ENCODE data around the gene DNAJA3.

Gene DNAJA3

GRCh38 chr16:4461250-4462085 lies 35.8 kb downstream of the DNAJA3 start:
- DNase-seq (ENCODE audit: insufficient read length, low spot score) = no peak
- TF ChIP-seq CTCF (IDR thresholded peaks at IDR 0.05; ENCODE audit: insufficient read depth, missing control alignments) = no peak
- FAIRE-seq = no peak

DNA sequence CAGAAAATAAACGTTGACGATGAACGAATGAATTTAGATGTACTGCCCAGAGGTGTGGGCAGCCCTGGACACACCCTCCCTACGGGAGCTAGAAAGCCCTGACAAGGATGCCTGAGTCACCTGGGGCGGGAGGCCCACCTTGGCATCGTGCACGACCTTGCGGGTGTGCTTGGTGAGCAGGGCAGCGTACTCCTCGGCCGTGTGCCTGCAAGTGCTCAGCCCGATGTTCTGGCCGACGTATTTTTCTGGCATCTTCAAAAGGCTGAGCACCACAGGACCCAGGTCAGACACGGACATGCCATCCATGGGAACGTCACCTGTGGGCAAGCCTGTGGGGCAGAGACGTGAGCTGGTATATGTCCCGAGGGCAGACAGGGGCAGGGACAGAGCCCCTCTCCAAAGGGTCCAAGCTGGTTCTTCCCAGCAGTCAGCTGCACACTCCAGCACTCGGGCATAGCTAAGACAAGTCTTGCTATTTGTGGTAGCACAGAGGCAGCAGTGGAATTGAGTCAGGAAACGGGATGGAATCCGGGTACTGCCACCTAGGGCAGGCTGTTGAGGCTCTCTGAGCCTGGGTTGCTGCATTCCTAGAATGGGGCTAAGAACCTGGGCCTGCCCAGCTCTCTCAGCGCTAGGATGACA lies 38.0 kb downstream of the DNAJA3 start:
- DNase-seq (ENCODE audit: insufficient read length, low spot score) (no peak), FAIRE-seq (no peak)
- TF ChIP-seq CTCF (IDR thresholded peaks at IDR 0.05; ENCODE audit: insufficient read depth, missing control alignments) = no peak

GRCh38 chr16:4465977-4466779 lies 40.5 kb downstream of the DNAJA3 start:
- no peak for FAIRE-seq
- no peak for TF ChIP-seq CTCF (IDR thresholded peaks at IDR 0.05; ENCODE audit: insufficient read depth, missing control alignments)
- DNase-seq (ENCODE audit: insufficient read length, low spot score) = no peak

GRCh38 chr16:4467916-4468315 lies 42.2 kb downstream of the DNAJA3 start:
- no peak for TF ChIP-seq CTCF (IDR thresholded peaks at IDR 0.05; ENCODE audit: insufficient read depth, missing control alignments)
- FAIRE-seq = no peak
- DNase-seq (ENCODE audit: insufficient read length, low spot score) = no peak

GRCh38 chr16:4468972-4469371 lies 43.3 kb downstream of the DNAJA3 start:
- no peak for TF ChIP-seq CTCF (IDR thresholded peaks at IDR 0.05; ENCODE audit: insufficient read depth, missing control alignments)
- no peak for DNase-seq (ENCODE audit: insufficient read length, low spot score)
- FAIRE-seq = no peak

- DNase-seq (ENCODE audit: insufficient read length, low spot score) (no peak), FAIRE-seq (no peak)
- TF ChIP-seq CTCF (IDR thresholded peaks at IDR 0.05; ENCODE audit: insufficient read depth, missing control alignments) = no peak
These were observed 46.2 kb downstream of the DNAJA3 start for GRCh38 chr16:4471869-4472268.

Data from D721Med (cell line).